OCI-LY3 (cell line): ENCODE results near the gene RPL27.

Experiments used
- H2AFZ ChIP-seq: fragments of 200-600, 300-600 bp; shearing (Covaris generic); 2 replicates; pipeline ENCODE4 v1.6.0; 2014; ENCODE audit warnings: antibody characterized with exemption, low read depth, low read length
- H3K27ac ChIP-seq: fragments of 200-600, 300-600 bp; sonication (generic); 2 replicates; pipeline ENCODE4 v1.5.1; 2014; ENCODE audit warnings: mild to moderate bottlenecking, low read length, moderate library complexity, mixed read lengths
- H3K27me3 ChIP-seq: fragments of 200-600, 300-600 bp; sonication (generic); 2 replicates; pipeline ENCODE4 v1.6.1; 2014; ENCODE audit warnings: low read depth, low read length, mixed read lengths
- H3K36me3 ChIP-seq: fragments of 200-600, 300-600 bp; sonication (generic); replicated peaks from 2 replicates; pipeline ENCODE3; 2014; ENCODE audit warnings: low read depth, low read length, mixed read lengths
- H3K4me1 ChIP-seq: fragments of 300-600, 200-600 bp; sonication (generic); 2 replicates; pipeline ENCODE4 v1.6.1; 2014; ENCODE audit warnings: low read length, mixed read lengths
- H3K4me2 ChIP-seq: fragments of 200-600, 300-600 bp; sonication (generic); 2 replicates; pipeline ENCODE4 v1.6.1; 2014; ENCODE audit warnings: low read length, mixed read lengths
- H3K4me3 ChIP-seq: fragments of 300-600, 200-600 bp; sonication (generic); 2 replicates; pipeline ENCODE4 v1.5.1; 2014; ENCODE audit warnings: antibody characterized with exemption, mild to moderate bottlenecking, low read length, moderate library complexity
- H3K79me2 ChIP-seq: fragments of 300-600, 200-600 bp; shearing (Covaris generic); 2 replicates; pipeline ENCODE4 v1.6.1; 2014; ENCODE audit warnings: mild to moderate bottlenecking, low read length, mixed read lengths
- H3K9ac ChIP-seq: fragments of 300-600, 200-600 bp; shearing (Covaris generic); 2 replicates; pipeline ENCODE4 v1.6.0; 2014; ENCODE audit warnings: mild to moderate bottlenecking, low read length, moderate library complexity
- H3K9me3 ChIP-seq: fragments of 200-600, 300-600 bp; shearing (Covaris generic); 2 replicates; pipeline ENCODE4 v1.6.1; 2014; ENCODE audit warnings: low read length, mixed read lengths; ENCODE audit not compliant: insufficient read depth
- H4K20me1 ChIP-seq: fragments of 200-600, 300-600 bp; sonication (generic); 2 replicates; pipeline ENCODE4 v1.6.1; 2016; ENCODE audit warnings: low read length, mixed read lengths; ENCODE audit not compliant: insufficient read depth
- EZH2phosphoT487 ChIP-seq: fragments of 200-600 bp; shearing (Covaris generic); IDR thresholded peaks from 2 replicates; pipeline ENCODE4 v1.6.1; 2018; ENCODE audit warnings: antibody characterized with exemption, mixed run types, low read depth
- TF ChIP-seq, protein P1 (sequence below): fragments of 200-600, 300-600 bp; sonication (generic); IDR thresholded peaks from 2 replicates; pipeline ENCODE4 v1.5.1; 2014; ENCODE audit warnings: antibody characterized with exemption, low read length, low read depth

Gene RPL27

DNA sequence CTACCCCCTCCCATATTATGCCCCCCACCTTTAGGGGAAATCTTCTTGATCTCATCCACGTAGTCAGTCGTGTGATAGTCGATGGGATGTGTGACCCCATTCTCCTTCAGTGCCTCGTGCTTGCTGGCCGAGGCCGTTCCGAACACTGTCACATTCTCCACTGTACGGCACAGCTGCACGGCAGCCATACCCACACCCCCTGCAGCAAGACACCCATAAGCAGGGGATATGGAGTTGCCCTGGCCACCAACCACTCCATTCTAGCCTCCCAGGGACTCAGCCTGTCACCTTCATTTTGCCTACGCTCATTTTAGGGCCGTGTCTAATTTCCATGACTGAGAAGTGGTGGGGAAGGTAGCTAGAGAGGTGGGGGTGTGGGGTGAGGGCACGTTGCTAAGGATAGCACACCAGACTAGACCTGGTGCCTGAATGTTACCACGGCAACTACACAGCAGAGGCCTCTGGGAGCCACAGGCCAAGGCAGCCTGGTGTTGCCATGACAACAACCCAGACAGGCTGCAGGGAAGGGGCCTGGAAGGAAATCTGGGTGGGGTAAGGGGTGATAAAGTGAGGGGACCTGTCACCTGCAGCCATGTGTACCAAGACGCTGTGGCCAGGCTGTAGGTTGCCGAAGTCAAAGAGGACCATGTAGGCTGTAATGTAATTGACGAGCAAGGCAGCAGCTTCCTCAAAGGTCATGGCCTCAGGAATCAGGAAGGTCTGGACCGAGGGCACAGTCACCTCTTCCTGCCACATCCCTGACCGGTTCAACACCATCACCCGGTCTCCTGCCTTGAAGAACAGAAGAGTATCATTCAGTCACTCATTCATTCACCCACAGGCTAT is 20.0 kb downstream of the RPL27 start:
- Histone ChIP-seq H3K4me1 (peaks cover 3% of the 10 kb centered on the region; the same call in 1 of the 2 replicates), H3K4me2 (no peak overlapping the region), H2AFZ (no peak overlapping the region), H3K27me3 (no peaks in the 10 kb centered on the region), H3K4me3 (no peak overlapping the region), H3K79me2 (no peaks in the 10 kb centered on the region), H3K36me3 (no peaks in the 10 kb centered on the region), H4K20me1 (no peaks in the 10 kb centered on the region), H3K9me3 (no peaks in the 10 kb centered on the region), H3K27ac (no peak overlapping the region), H3K9ac (no peak overlapping the region)
- TF ChIP-seq EZH2phosphoT487 = no peak
- TF ChIP-seq, protein P1, sequence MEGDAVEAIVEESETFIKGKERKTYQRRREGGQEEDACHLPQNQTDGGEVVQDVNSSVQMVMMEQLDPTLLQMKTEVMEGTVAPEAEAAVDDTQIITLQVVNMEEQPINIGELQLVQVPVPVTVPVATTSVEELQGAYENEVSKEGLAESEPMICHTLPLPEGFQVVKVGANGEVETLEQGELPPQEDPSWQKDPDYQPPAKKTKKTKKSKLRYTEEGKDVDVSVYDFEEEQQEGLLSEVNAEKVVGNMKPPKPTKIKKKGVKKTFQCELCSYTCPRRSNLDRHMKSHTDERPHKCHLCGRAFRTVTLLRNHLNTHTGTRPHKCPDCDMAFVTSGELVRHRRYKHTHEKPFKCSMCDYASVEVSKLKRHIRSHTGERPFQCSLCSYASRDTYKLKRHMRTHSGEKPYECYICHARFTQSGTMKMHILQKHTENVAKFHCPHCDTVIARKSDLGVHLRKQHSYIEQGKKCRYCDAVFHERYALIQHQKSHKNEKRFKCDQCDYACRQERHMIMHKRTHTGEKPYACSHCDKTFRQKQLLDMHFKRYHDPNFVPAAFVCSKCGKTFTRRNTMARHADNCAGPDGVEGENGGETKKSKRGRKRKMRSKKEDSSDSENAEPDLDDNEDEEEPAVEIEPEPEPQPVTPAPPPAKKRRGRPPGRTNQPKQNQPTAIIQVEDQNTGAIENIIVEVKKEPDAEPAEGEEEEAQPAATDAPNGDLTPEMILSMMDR = no peak

DNA sequence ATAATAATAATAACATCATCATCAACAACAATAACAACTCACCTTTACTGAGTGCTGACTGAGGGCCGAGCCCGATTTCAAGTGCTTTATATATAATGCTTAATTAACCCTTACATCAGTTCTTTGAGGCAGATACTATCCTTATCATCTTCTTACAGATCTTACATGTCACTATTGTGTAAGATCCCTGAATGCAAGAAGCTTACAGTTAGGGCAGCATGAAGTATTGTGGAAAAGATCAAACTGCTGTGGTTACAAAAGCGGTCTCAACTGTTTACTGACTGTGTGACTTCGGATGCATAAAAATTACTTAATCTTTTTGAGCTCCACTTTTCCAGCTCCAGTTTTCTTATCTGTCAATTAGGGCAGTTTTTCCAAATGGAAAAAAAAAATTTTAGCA is 20.7 kb downstream of the RPL27 start:
- no peak overlapping the region for H2AFZ ChIP-seq
- H3K36me3 ChIP-seq = no peaks in the 10 kb centered on the region
- peaks cover 3% of the 10 kb centered on the region; the same call in 1 of the 2 replicates for H3K4me1 ChIP-seq
- no peak overlapping the region for H3K4me2 ChIP-seq
- no peaks in the 10 kb centered on the region for H3K79me2 ChIP-seq
- H3K9me3 ChIP-seq = no peaks in the 10 kb centered on the region
- no peaks in the 10 kb centered on the region for H4K20me1 ChIP-seq
- no peak for TF ChIP-seq EZH2phosphoT487
- TF ChIP-seq, protein P1 = no peak
- H3K27ac ChIP-seq = no peak overlapping the region
- no peak overlapping the region for H3K9ac ChIP-seq
- no peaks in the 10 kb centered on the region for H3K27me3 ChIP-seq
- no peak overlapping the region for H3K4me3 ChIP-seq

DNA sequence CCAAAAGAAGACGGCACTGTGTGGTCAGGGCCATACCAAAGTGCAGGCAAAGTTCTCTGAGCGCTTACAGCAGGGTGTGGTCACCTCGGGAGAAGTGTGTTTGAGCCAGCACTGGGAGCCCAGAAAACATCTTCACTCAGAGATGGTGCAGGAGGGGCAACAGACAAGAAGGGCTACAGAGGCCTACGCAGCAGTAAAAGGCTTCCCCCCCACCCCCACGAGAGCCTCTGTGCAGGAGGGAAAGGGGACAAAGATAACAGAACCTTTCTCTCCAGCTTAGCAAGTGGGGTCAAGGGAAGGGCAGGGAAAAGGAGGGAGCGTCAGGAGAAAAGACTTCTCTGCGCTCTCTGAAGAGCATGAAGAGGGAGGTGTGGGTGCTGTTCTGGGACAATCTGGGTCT is 21.2 kb downstream of the RPL27 start:
- Histone ChIP-seq H3K79me2 (no peaks in the 10 kb centered on the region), H3K36me3 (no peaks in the 10 kb centered on the region), H3K4me1 (peaks cover 3% of the 10 kb centered on the region; the same call in 1 of the 2 replicates), H3K27ac (no peak overlapping the region), H3K9ac (no peak overlapping the region), H2AFZ (no peak overlapping the region), H3K4me2 (no peak overlapping the region), H4K20me1 (no peaks in the 10 kb centered on the region), H3K9me3 (no peaks in the 10 kb centered on the region), H3K4me3 (no peak overlapping the region), H3K27me3 (no peaks in the 10 kb centered on the region)
- TF ChIP-seq, protein P1 = no peak
- TF ChIP-seq EZH2phosphoT487 = no peak

DNA sequence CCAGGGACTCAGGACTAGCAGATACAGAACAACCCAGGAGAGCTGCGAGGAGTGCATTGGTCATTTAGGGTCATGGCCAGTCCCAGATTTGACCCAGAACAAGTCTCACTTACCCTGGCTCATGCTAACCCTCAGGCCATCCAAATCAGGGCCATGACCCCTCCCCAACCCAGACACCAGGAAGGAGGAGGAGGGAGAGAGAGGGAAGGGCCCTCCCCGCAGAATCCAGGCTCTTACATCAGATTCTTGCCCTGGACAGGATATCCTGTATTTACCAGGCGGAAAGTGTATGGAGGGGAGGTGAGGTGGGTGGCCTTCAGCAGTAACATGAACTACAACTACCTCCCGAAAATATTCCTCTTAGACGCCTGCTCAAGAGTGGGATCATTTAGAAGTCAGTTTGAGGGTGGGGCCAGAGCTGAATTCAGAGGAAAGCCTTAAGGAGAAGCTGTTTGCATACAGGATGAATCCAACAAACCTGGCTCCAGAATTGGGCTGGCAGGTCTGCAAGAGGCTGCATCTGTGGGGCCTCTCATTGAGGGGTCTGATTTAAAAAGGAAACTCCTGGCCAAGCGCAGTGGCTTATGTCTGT is 21.9 kb downstream of the RPL27 start:
- Histone ChIP-seq H3K27ac (no peak overlapping the region), H3K9ac (no peak overlapping the region), H3K36me3 (no peaks in the 10 kb centered on the region), H2AFZ (no peak overlapping the region), H3K79me2 (no peaks in the 10 kb centered on the region), H3K9me3 (no peaks in the 10 kb centered on the region), H3K4me1 (peaks cover 3% of the 10 kb centered on the region; the same call in 1 of the 2 replicates), H3K27me3 (no peaks in the 10 kb centered on the region), H3K4me2 (no peak overlapping the region), H3K4me3 (no peak overlapping the region), H4K20me1 (no peaks in the 10 kb centered on the region)
- TF ChIP-seq, protein P1 = no peak
